CD4-positive, CD25-positive, alpha-beta regulatory T cell (primary cell): ENCODE measurements around the gene MTHFSD. TPM values are rescaled to one million over a fixed set of nuclear protein-coding genes. Genes with fewer than 3 reads are reported as not detected.

ENCODE experiments used
- ATAC-seq, 2 donors: fragments of 150-1000 bp; cut with Tn5 transposase; one replicate each; pipeline ENCODE4 v1.10.0; 2021; ENCODE audit warnings: low read depth in 2 of 2, moderate number of reproducible peaks in 2 of 2, moderate library complexity in 1 of 2
- DNase-seq, 3 donors: peaks; one replicate each; pipeline versions ENCODE4 v3.0.0 to v3.0.0-alpha.2; 2012 to 2022; ENCODE audit warnings: mixed read lengths in 1 of 3
- H3K27ac ChIP-seq: one replicate; pipeline ENCODE4 v1.7.0; 2013; ENCODE audit warnings: mild to moderate bottlenecking, low read length; ENCODE audit not compliant: insufficient read depth, poor library complexity, severe bottlenecking
- H3K27me3 ChIP-seq: one replicate; pipeline ENCODE4 v1.7.0; 2013; ENCODE audit warnings: low read length; ENCODE audit not compliant: control insufficient read depth, insufficient read depth
- H3K36me3 ChIP-seq: one replicate; pipeline ENCODE4 v1.7.0; 2013; ENCODE audit warnings: mild to moderate bottlenecking, low read length, moderate library complexity; ENCODE audit not compliant: control insufficient read depth, insufficient read depth
- H3K4me1 ChIP-seq: 2 replicates; pipeline ENCODE4 v1.7.0; 2013; ENCODE audit warnings: mild to moderate bottlenecking, low read length; ENCODE audit not compliant: insufficient read depth, control insufficient read depth, poor library complexity, severe bottlenecking
- H3K4me3 ChIP-seq: one replicate; pipeline ENCODE4 v1.7.0; 2013; ENCODE audit warnings: low read depth, mild to moderate bottlenecking, low read length, moderate library complexity
- H3K9me3 ChIP-seq, 2 experiments: 1 replicate in 1 of 2; 2 replicates in 1 of 2; pipeline ENCODE4 v1.7.0; 2013; ENCODE audit warnings: low read length in 2 of 2, mild to moderate bottlenecking in 1 of 2, moderate library complexity in 1 of 2; ENCODE audit not compliant: control insufficient read depth in 2 of 2
- H3K27ac Mint-ChIP-seq, 3 donors: one replicate each; pipeline ENCODE4 v1.8.0; 2020 to 2022; ENCODE audit warnings: mild to moderate bottlenecking in 3 of 3, mixed read lengths in 3 of 3, moderate library complexity in 2 of 3
- H3K27me3 Mint-ChIP-seq: one replicate; pipeline ENCODE4 v1.8.0; 2022; ENCODE audit warnings: mild to moderate bottlenecking, mixed read lengths
- H3K36me3 Mint-ChIP-seq: one replicate; pipeline ENCODE4 v1.8.0; 2020; ENCODE audit warnings: mixed read lengths
- H3K4me1 Mint-ChIP-seq, 4 donors: one replicate each; pipeline ENCODE4 v1.8.0; 2020 to 2022; ENCODE audit warnings: mixed read lengths in 4 of 4, mild to moderate bottlenecking in 1 of 4
- H3K4me3 Mint-ChIP-seq, 4 donors: one replicate each; pipeline ENCODE4 v1.8.0; 2020 to 2022; ENCODE audit warnings: mild to moderate bottlenecking in 4 of 4, mixed read lengths in 4 of 4, moderate library complexity in 3 of 4
- H3K9me3 Mint-ChIP-seq, 7 donors: one replicate each; pipeline ENCODE4 v1.8.0; 2020 to 2022; ENCODE audit warnings: mixed read lengths in 7 of 7, mild to moderate bottlenecking in 3 of 7, moderate library complexity in 2 of 7
- polyA plus RNA-seq, 4 donors: library from polyadenylated mRNA; unstranded; fragments of 300-500 nt; fragmentation: Illumina TruSeq; gene quantifications; one replicate each; pipeline ENCODE4 v1.2.3, GENCODE V29; 2021
- total RNA-seq: library from RNA; stranded (reverse); gene quantifications from one replicate; pipeline ENCODE4 v1.2.3, GENCODE V29; 2022

The MTHFSD gene
- total and polyA plus RNA-seq, 5 donors from 2014 or later: 13.4 to 19.4 (median 16.4) TPM

DNA sequence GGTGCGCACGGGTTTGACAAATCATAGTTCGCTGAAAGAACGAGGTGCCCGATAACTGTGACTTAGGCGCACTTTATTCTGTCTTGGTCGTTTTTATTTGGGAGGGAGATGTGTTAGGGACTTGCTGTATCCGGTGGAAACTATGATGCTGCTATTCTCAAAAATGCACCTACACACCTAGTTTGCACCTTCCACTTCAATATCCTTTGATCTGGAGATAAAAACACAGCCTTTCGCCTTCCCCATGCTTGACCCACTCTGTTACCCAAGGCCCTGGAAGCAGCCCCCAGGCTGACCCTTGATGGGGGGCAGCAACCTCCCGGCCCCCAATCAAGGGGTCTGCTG is 59.7 kb downstream of the MTHFSD start:
- Mint-ChIP-seq H3K4me1 (peaks cover 0 to 6% (median 0%) of the 10 kb centered on the region in 4 donors), H3K9me3 (peaks cover 0 to 2% (median 0%) of the 10 kb centered on the region in 7 donors), H3K4me3 (no peak overlapping the region), H3K36me3 (no peaks in the 10 kb centered on the region), H3K27me3 (peaks cover 65% of the 10 kb centered on the region), H3K27ac (no peak overlapping the region)
- DNase-seq: no peak
- Histone ChIP-seq H3K4me1 (no peaks in the 10 kb centered on the region), H3K9me3 (no peaks in the 10 kb centered on the region), H3K4me3 (no peak overlapping the region), H3K27me3 (peaks cover 23% of the 10 kb centered on the region), H3K36me3 (no peaks in the 10 kb centered on the region), H3K27ac (no peak overlapping the region)
- ATAC-seq: no peak

DNA sequence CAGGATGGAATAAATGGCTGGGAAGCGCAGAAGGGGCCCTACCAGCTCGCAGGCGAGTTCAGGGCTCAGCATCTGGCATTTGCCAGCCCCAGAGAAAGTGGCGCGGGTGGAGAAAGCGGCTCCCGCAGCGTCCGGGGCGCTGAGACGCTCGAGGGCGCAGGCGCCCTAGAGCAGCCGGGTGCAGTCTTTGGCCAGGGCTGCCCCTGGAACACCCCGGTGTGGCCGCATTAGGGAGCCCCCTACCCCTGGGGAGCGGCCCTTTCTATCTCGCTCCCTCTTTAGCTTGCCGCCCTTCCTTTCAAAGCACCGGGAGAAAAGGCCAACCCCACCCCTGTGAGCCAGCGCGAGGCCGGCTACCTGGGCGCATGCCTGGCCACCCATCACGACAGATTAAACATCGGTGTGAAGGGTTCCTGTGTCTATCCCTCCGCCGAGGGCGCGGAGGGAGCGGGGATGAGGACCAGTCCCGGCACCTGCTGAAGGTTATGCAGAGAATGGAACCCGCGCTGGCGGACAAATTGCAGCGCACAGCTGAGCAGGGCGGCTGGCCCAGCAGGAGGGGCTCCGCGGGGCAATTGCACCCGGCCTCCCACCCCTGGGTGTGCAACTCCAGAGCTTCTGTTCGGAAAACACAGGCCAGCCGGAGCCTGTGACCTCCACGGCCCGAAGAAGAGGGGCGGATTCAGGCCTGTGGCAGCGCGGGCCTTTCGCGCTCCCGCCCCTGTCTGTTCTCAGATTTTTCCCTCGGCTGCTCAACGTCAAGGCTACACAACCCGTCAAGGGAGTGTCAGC is 60.3 kb downstream of the MTHFSD start:
- peaks cover 63% of the 10 kb centered on the region for H3K27me3 Mint-ChIP-seq
- H3K9me3 Mint-ChIP-seq: peaks cover 0 to 2% (median 0%) of the 10 kb centered on the region in 7 donors
- Histone ChIP-seq H3K36me3 (no peaks in the 10 kb centered on the region), H3K4me1 (no peaks in the 10 kb centered on the region), H3K27me3 (peaks cover 21% of the 10 kb centered on the region), H3K27ac (no peak overlapping the region), H3K4me3 (no peak overlapping the region), H3K9me3 (no peaks in the 10 kb centered on the region)
- H3K4me1 Mint-ChIP-seq: peaks cover 0 to 5% (median 0%) of the 10 kb centered on the region in 4 donors
- H3K27ac Mint-ChIP-seq: no peak overlapping the region
- DNase-seq (no peak), ATAC-seq (no peak)
- H3K36me3 Mint-ChIP-seq: no peaks in the 10 kb centered on the region
- H3K4me3 Mint-ChIP-seq: no peak overlapping the region

DNA sequence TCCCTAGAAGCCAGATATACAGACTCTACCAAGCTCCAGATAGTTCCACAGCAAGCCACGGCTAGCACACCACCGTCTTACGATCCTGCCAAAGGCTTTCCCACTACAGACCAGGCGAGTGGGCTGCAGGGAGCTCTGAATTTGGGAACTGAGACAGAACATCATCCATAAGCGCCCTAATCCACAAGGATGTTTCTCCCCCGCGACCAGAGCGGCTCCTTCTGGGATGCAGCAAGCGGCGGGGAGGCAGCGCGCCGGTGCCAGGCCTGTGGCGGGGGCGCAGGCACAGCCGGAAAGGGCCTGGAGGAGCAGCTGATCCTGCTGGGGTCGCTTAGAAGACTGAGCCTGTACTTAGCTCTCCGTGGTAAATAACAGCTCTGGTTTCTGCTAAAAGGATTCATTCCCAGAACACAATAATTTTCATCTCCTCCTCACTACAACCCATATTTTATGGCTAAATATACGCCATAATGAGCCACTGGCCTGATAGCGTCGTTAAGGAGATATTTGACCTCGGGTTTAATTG is 60.9 kb downstream of the MTHFSD start:
- H3K27me3 Mint-ChIP-seq: peaks cover 61% of the 10 kb centered on the region
- peaks cover 21% of the 10 kb centered on the region for H3K27me3 ChIP-seq

DNA sequence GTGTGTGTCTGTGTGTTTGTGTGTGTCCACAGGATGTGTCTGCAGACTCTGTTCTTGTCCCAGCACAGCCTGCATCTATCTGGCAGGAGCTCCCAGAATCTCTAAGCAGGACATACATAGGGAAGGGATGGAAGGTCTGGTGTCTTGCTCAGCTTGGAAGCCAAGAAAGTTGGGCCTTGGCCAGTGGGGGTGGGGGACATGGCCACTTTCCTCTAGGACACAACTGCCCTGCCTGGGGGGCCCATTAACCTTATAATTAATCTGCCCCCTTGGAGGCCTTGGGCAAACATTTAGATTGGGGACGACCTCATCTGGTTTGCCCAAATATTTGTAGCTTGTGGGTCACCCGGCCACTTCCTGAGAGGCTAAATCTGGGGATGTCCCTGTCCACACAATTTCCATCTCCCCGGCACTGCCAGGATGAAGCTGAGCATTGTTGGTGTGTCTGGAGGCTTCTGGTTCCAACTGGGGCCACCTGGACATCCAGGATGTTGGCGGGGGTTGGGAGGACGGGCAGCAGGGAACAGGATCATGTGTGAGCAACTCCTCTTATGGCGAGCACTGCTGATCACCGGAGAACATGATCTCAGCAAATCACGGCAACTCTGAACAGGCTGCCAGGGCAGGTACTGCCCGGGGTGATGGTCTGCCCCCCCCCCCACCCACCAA is 61.9 kb downstream of the MTHFSD start:
- peaks cover 21% of the 10 kb centered on the region for H3K27me3 ChIP-seq
- DNase-seq (no peak), ATAC-seq (no peak)
- no peak overlapping the region for H3K4me3 ChIP-seq
- Mint-ChIP-seq H3K36me3 (no peaks in the 10 kb centered on the region), H3K4me1 (no peaks in the 10 kb centered on the region), H3K27ac (no peak overlapping the region), H3K27me3 (peaks cover 53% of the 10 kb centered on the region), H3K9me3 (peaks cover 0 to 2% (median 0%) of the 10 kb centered on the region in 7 donors), H3K4me3 (no peak overlapping the region)
- H3K27ac ChIP-seq: no peak overlapping the region
- H3K4me1 ChIP-seq: no peaks in the 10 kb centered on the region
- no peaks in the 10 kb centered on the region for H3K36me3 ChIP-seq
- no peaks in the 10 kb centered on the region for H3K9me3 ChIP-seq

More for the DNA sequence above, 60.9 kb downstream of the MTHFSD start:
- peaks cover 0 to 2% (median 0%) of the 10 kb centered on the region in 7 donors for H3K9me3 Mint-ChIP-seq
- no peak overlapping the region for H3K27ac Mint-ChIP-seq
- Histone ChIP-seq H3K4me3 (no peak overlapping the region), H3K36me3 (no peaks in the 10 kb centered on the region), H3K27ac (no peak overlapping the region), H3K9me3 (no peaks in the 10 kb centered on the region), H3K4me1 (no peaks in the 10 kb centered on the region)
- DNase-seq (no peak), ATAC-seq (no peak)
- H3K4me3 Mint-ChIP-seq: no peak overlapping the region
- H3K36me3 Mint-ChIP-seq: no peaks in the 10 kb centered on the region
- H3K4me1 Mint-ChIP-seq: no peaks in the 10 kb centered on the region

DNA sequence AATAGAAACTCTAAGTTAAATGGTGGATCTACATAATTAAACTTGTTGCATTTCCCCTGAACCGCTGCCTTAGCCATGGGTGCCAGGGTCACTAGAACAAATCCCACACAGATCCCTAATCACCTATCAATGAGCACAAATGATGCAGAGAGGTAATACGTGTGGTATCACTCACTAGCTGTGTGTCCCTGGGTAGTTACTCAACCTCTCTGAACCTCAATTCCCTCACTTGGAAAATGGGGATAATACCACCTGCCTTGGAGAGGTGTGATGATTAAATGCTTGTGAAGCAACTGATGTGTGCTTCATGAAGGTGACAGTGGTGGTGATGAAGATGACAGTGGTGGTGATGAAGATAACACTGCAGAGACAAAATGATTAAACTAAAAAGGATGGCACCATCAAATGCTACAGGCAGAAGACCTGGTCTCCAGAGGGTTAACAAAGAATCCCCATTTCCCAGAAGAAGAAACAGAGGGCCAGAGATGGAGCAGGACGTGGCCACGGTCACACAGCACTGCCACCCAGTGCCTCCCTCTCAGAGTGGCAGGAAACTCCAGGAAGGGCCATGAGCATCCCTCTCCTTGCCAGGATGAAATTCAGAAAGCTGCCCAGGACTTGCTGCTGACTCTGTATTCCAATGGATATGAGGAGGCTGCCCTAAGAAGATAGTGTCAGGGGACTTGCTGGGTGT is 62.6 kb downstream of the MTHFSD start:
- DNase-seq (no peak), ATAC-seq (no peak)
- Histone ChIP-seq H3K4me1 (no peaks in the 10 kb centered on the region), H3K9me3 (no peaks in the 10 kb centered on the region), H3K4me3 (no peak overlapping the region), H3K27ac (no peak overlapping the region), H3K27me3 (peaks cover 21% of the 10 kb centered on the region), H3K36me3 (no peaks in the 10 kb centered on the region)
- H3K36me3 Mint-ChIP-seq: no peaks in the 10 kb centered on the region
- H3K9me3 Mint-ChIP-seq: peaks cover 0 to 2% (median 0%) of the 10 kb centered on the region in 7 donors
- H3K4me3 Mint-ChIP-seq: no peak overlapping the region
- peaks cover 50% of the 10 kb centered on the region for H3K27me3 Mint-ChIP-seq
- H3K27ac Mint-ChIP-seq: no peak overlapping the region
- no peaks in the 10 kb centered on the region for H3K4me1 Mint-ChIP-seq

DNA sequence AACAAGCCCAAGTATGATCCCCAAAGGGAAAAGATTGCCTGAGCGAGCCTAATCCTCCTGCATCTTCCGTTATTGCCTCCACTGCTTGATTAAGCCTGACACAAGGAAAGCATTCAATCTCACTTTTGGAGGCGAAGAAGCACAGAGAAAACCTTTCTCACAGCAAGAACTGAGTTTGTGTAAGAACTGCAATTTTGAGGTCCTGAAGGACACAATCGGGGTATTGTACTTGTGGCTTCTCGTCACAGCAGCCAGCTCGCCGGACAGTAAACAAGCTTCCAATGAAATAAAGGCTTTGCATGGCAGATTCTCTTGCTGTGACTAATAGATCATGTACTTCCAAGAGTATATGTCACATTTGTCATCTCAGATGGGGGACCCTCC is 63.4 kb downstream of the MTHFSD start:
- Histone ChIP-seq H3K4me1 (no peaks in the 10 kb centered on the region), H3K9me3 (no peaks in the 10 kb centered on the region), H3K36me3 (no peaks in the 10 kb centered on the region), H3K4me3 (no peak overlapping the region), H3K27ac (no peak overlapping the region), H3K27me3 (peaks cover 21% of the 10 kb centered on the region)
- H3K27ac Mint-ChIP-seq: no peak overlapping the region
- H3K9me3 Mint-ChIP-seq: peaks cover 0 to 2% (median 0%) of the 10 kb centered on the region in 7 donors
- no peaks in the 10 kb centered on the region for H3K4me1 Mint-ChIP-seq
- H3K27me3 Mint-ChIP-seq: peaks cover 44% of the 10 kb centered on the region
- no peak overlapping the region for H3K4me3 Mint-ChIP-seq
- no peaks in the 10 kb centered on the region for H3K36me3 Mint-ChIP-seq
- no peak for DNase-seq
- ATAC-seq: no peak

DNA sequence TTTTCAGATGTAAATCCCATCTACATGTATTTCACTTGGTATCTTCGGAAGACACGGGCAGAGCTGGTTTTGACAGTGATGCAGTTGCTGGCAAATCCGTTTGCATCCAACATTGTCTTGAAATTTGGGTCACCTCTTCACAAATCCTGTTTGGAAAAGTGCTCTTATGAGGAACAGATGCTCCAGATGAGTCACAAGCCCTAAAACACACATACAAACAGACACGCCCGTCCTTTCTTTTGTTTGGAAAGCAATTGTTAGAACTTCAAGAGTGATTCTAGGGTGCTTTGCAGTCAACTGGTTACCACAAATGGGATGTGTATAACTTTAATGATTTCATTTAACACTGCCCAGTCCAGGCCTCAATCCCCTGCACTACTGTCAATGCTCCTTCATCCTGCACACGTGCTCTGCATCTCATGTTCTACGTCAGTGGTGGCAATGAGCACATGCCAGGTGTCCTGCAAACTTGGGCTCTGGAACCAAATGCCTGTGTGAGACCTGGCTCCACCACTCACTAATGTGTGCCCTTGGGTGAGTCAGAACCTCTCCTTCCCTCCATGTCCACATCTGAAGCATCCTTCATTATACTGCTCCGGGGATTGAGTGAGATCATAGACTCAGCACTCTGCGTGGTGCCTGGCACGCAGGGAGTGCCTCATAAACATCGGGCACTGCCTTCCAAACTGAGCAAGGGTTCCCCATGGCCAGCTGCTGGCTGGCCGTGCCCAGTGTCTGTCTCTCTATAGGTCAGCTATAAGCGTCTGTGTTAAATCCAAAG is 64.0 kb downstream of the MTHFSD start:
- Mint-ChIP-seq H3K4me1 (no peaks in the 10 kb centered on the region), H3K36me3 (no peaks in the 10 kb centered on the region), H3K27me3 (peaks cover 38% of the 10 kb centered on the region), H3K9me3 (peaks cover 0 to 2% (median 0%) of the 10 kb centered on the region in 7 donors), H3K4me3 (no peak overlapping the region), H3K27ac (no peak overlapping the region)
- Histone ChIP-seq H3K4me3 (no peak overlapping the region), H3K4me1 (no peaks in the 10 kb centered on the region), H3K27me3 (peaks cover 20% of the 10 kb centered on the region), H3K27ac (no peak overlapping the region), H3K9me3 (no peaks in the 10 kb centered on the region), H3K36me3 (no peaks in the 10 kb centered on the region)
- DNase-seq (no peak), ATAC-seq (no peak)
